ENCODE data around the gene MUS81. TPM values are rescaled to one million over a fixed set of nuclear protein-coding genes. Genes with fewer than 3 reads are reported as not detected.
A peak's percentile ranks its signal among the peaks of the same experiment; 100 is the strongest.

Gene MUS81
- total RNA-seq, 1 experiment from 2014 or later = 45.9 TPM

DNA sequence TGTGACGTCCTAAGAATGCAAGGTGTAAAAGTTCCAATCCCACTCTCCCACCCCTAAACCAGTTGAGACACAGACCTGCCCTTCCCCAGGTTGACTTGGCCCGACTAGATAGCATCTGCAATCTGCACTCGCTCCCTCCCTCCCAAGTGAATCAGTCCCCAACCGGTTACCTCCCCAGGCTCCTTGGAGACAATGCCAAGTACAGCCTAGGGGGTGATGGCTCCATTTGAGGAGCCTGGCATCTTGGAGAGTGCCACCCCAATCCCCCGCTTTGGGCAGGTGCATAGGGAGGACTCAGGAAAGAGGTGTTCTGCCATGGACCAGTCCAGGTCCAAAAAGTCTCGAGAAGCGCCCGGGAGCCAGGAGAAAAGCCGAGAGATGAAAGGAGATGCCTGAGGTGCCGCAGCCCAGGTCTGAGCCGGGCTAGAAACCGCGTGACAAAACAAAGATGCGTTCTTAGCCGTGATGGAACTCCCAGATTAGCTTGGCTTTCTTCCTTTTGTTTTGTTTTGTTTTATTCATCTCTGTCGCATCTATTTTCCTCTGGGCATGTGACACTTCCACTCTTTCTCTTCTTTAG is 45.2 kb upstream of the MUS81 start:
- ChIA-PET CTCF (interaction anchor here (1.8 to 6.2 kb wide), 3 partner anchors 35 to 103 kb away, joined by 6 to 159 read pairs (median 24); partner anchors contain the start of genes AP5B1 and KAT5), POLR2A (no interaction called here)
- Mint-ChIP-seq H3K36me3 (no peaks in the 10 kb centered on the region), H3K4me3 (no peak overlapping the region), H3K27ac (no peak overlapping the region), H3K9me3 (0 out of 2 replicates have a peak, but pooled peaks cover 3% of the 10 kb centered on the region), H3K4me1 (no peaks in the 10 kb centered on the region), H3K27me3 (ENCODE audit: low read depth) (peaks cover 15% of the 10 kb centered on the region)
- DNase-seq (ENCODE audit: low spot score) (no peak), ATAC-seq (no peak)
- no peak for TF ChIP-seq KAT7 (CRISPR knock-in tag; IDR thresholded peaks at IDR 0.05; ENCODE audit: borderline replicate concordance)
- TF ChIP-seq, protein P1, sequence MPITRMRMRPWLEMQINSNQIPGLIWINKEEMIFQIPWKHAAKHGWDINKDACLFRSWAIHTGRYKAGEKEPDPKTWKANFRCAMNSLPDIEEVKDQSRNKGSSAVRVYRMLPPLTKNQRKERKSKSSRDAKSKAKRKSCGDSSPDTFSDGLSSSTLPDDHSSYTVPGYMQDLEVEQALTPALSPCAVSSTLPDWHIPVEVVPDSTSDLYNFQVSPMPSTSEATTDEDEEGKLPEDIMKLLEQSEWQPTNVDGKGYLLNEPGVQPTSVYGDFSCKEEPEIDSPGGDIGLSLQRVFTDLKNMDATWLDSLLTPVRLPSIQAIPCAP (CRISPR knock-in tag; IDR thresholded peaks at IDR 0.05) = no peak
- TF ChIP-seq, protein P2, sequence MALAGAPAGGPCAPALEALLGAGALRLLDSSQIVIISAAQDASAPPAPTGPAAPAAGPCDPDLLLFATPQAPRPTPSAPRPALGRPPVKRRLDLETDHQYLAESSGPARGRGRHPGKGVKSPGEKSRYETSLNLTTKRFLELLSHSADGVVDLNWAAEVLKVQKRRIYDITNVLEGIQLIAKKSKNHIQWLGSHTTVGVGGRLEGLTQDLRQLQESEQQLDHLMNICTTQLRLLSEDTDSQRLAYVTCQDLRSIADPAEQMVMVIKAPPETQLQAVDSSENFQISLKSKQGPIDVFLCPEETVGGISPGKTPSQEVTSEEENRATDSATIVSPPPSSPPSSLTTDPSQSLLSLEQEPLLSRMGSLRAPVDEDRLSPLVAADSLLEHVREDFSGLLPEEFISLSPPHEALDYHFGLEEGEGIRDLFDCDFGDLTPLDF (CRISPR knock-in tag; IDR thresholded peaks at IDR 0.05) = no peak
- TF ChIP-seq ERG (CRISPR knock-in tag; IDR thresholded peaks at IDR 0.05) = no peak
- TF ChIP-seq GRHL2 (CRISPR knock-in tag; IDR thresholded peaks at IDR 0.05; ENCODE audit: insufficient replicate concordance, severe bottlenecking) = no peak
- no peak for TF ChIP-seq ETV6 (CRISPR knock-in tag; IDR thresholded peaks at IDR 0.05)
- no peak for TF ChIP-seq ZNF121 (CRISPR knock-in tag; IDR thresholded peaks at IDR 0.05)
- no peak for TF ChIP-seq ZNF423 (CRISPR knock-in tag; IDR thresholded peaks at IDR 0.05)
- TF ChIP-seq MAX (CRISPR knock-in tag; IDR thresholded peaks at IDR 0.05) = no peak
- TF ChIP-seq ATF1 (CRISPR knock-in tag; IDR thresholded peaks at IDR 0.05) = no peak
- no peak for TF ChIP-seq NFATC4 (CRISPR knock-in tag; IDR thresholded peaks at IDR 0.05)
- TF ChIP-seq, protein P3, sequence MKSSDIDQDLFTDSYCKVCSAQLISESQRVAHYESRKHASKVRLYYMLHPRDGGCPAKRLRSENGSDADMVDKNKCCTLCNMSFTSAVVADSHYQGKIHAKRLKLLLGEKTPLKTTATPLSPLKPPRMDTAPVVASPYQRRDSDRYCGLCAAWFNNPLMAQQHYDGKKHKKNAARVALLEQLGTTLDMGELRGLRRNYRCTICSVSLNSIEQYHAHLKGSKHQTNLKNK (CRISPR knock-in tag; IDR thresholded peaks at IDR 0.05) = no peak
- TF ChIP-seq, protein P4, sequence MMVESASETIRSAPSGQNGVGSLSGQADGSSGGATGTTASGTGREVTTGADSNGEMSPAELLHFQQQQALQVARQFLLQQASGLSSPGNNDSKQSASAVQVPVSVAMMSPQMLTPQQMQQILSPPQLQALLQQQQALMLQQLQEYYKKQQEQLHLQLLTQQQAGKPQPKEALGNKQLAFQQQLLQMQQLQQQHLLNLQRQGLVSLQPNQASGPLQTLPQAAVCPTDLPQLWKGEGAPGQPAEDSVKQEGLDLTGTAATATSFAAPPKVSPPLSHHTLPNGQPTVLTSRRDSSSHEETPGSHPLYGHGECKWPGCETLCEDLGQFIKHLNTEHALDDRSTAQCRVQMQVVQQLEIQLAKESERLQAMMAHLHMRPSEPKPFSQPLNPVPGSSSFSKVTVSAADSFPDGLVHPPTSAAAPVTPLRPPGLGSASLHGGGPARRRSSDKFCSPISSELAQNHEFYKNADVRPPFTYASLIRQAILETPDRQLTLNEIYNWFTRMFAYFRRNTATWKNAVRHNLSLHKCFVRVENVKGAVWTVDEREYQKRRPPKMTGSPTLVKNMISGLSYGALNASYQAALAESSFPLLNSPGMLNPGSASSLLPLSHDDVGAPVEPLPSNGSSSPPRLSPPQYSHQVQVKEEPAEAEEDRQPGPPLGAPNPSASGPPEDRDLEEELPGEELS (CRISPR knock-in tag; IDR thresholded peaks at IDR 0.05) = no peak

- ChIA-PET POLR2A (interaction anchor here (0.7 kb wide), 1 partner anchor 37 kb away, joined by 3 read pairs; no protein-coding TSS in a partner anchor), CTCF (interaction anchor here (0.8 to 6.2 kb wide), 12 partner anchors 26 to 229 kb away, joined by 4 to 159 read pairs (median 7); partner anchors contain the start of genes AP5B1, KAT5, MUS81 and OVOL1)
- 0 out of 2 replicates have a peak, but pooled peaks cover 3% of the 10 kb centered on the region for H3K9me3 Mint-ChIP-seq
- H3K4me1 Mint-ChIP-seq = 0 out of 2 replicates have a peak, but pooled peaks cover 5% of the 10 kb centered on the region
- H3K27me3 Mint-ChIP-seq (ENCODE audit: low read depth) = peaks cover 15% of the 10 kb centered on the region
- no peak for DNase-seq (ENCODE audit: low spot score)
- no peak overlapping the region for H3K27ac Mint-ChIP-seq
- ATAC-seq = no peak
- peak overlapping the region; percentile 72 for H3K4me3 Mint-ChIP-seq
- no peak for TF ChIP-seq GTF2I (CRISPR knock-in tag; conservative IDR thresholded peaks at IDR 0.05)
- no peak for TF ChIP-seq GRHL2 (CRISPR knock-in tag; IDR thresholded peaks at IDR 0.05; ENCODE audit: insufficient replicate concordance, severe bottlenecking)
- no peak for TF ChIP-seq ZNF121 (CRISPR knock-in tag; IDR thresholded peaks at IDR 0.05)
- TF ChIP-seq, protein P2 (CRISPR knock-in tag; IDR thresholded peaks at IDR 0.05) = no peak
- TF ChIP-seq NFYB (CRISPR knock-in tag; conservative IDR thresholded peaks at IDR 0.05; ENCODE audit: low read depth) = no peak
- no peak for TF ChIP-seq NR2C2 (CRISPR knock-in tag; IDR thresholded peaks at IDR 0.05)
- TF ChIP-seq USF2 (CRISPR knock-in tag; IDR thresholded peaks at IDR 0.05) = no peak
- TF ChIP-seq GABPB1 (CRISPR knock-in tag; IDR thresholded peaks at IDR 0.05) = no peak
- TF ChIP-seq PRRX2 (CRISPR knock-in tag; IDR thresholded peaks at IDR 0.05) = no peak
- TF ChIP-seq RORB (CRISPR knock-in tag; IDR thresholded peaks at IDR 0.05) = no peak
- H3K36me3 Mint-ChIP-seq = no peaks in the 10 kb centered on the region
Measured at GRCh38 chr11:65816696-65817095, 43.5 kb upstream of the MUS81 start.

Measured in WTC11 (cell line).